ENCODE measurements around the gene DHRS3.

Gene DHRS3

DNA sequence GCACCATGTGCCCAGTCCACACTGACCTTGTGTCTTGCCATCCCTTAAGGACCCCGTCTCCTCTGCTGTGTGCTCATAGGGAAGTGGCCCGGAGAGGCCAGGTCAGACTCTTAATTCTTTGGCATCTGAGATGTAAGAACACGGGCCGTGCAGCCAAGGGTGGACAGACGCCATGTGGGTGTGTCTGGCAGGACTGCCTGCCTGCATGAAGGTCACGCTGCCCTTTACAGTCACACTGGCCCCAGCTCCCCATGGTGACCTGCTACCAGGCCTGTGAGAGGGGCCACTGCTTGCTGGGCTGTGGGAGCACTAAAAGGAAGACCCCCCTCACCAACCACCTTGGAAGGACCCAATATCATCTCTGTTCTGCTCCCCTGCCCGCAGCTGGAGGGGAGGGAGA, 17.7 kb downstream of the DHRS3 start:
- H3K9me3 ChIP-seq (ENCODE audit: control insufficient read depth, low read length) = no peaks in the 10 kb centered on the region
- peaks cover 88% of the 10 kb centered on the region for H3K4me1 ChIP-seq (ENCODE audit: control insufficient read depth, insufficient read depth, low read length)
- H3K4me3 ChIP-seq (ENCODE audit: low read length) = no peak overlapping the region
- no peaks in the 10 kb centered on the region for H3K27me3 ChIP-seq (ENCODE audit: control insufficient read depth, insufficient read depth, low read length)
- no peak overlapping the region for H3K9ac ChIP-seq (ENCODE audit: low read length)
- H3K36me3 ChIP-seq (ENCODE audit: control insufficient read depth, insufficient read depth, low read length) = no peaks in the 10 kb centered on the region

DNA sequence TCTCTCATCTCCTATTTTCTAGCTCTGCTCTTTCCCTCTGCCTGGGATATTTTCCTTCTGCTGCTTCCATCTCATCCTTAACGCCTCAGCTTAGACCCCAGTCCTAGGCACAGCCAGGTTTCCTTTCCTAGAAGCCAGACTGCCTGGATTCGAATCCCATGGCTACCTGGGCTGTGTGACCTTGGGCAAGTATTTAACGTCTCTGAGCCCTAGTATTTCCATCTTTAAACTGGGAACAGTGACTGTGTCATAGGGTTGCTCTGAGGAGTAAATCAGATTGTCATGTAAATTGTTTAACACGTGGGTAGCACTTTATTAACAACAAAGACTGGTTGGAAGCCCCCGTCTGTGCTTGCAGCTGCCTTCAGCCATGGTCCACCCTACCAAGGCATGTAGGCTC, 18.4 kb downstream of the DHRS3 start:
- Histone ChIP-seq H3K4me3 (ENCODE audit: low read length) (no peak overlapping the region), H3K4me1 (ENCODE audit: control insufficient read depth, insufficient read depth, low read length) (peaks cover 91% of the 10 kb centered on the region), H3K9ac (ENCODE audit: low read length) (no peak overlapping the region), H3K36me3 (ENCODE audit: control insufficient read depth, insufficient read depth, low read length) (no peaks in the 10 kb centered on the region), H3K27me3 (ENCODE audit: control insufficient read depth, insufficient read depth, low read length) (no peaks in the 10 kb centered on the region), H3K9me3 (ENCODE audit: control insufficient read depth, low read length) (no peaks in the 10 kb centered on the region)

DNA sequence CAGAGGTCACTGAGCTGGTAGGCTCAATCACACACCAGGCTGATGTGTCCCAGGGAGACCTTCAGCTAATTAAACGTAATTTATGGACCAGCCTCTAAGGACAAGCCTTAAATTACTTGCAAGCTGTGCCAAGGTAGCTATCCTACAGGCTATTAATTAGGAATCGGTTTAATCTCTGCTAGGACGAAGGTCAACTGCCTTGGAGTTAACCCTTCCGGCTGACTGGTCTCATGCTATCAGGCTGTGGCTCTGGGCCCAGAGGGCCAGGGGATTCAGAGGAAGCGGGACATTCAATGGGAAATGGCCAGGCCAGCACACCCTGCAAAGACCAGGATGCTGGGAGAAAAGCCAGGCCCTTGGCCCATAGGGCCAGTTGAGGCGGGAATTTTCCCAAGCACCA, 19.0 kb downstream of the DHRS3 start:
- Histone ChIP-seq H3K9ac (ENCODE audit: low read length) (no peak overlapping the region), H3K27me3 (ENCODE audit: control insufficient read depth, insufficient read depth, low read length) (no peaks in the 10 kb centered on the region), H3K9me3 (ENCODE audit: control insufficient read depth, low read length) (no peaks in the 10 kb centered on the region), H3K36me3 (ENCODE audit: control insufficient read depth, insufficient read depth, low read length) (no peaks in the 10 kb centered on the region), H3K4me1 (ENCODE audit: control insufficient read depth, insufficient read depth, low read length) (peaks cover 91% of the 10 kb centered on the region), H3K4me3 (ENCODE audit: low read length) (no peak overlapping the region)

DNA sequence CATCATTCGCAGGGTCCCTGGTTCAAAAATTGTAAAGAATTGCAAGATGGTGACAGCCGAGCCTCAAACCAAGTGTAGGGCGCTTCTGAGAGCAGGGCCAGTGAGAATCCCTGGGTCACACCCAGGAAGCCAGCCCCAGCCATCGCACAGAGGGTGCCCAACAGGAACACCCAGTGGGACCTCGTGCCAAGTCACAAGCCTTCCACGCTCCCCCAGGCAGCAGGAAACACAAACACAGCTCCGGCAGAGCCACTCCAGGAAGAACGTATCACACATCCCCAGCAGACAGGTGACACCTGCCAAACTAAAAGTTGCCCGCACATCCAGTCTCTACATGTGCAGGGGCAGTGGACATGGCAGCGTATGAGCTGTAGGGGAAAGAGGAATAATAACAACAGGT, 20.2 kb downstream of the DHRS3 start:
- Histone ChIP-seq H3K4me3 (ENCODE audit: low read length) (no peak overlapping the region), H3K36me3 (ENCODE audit: control insufficient read depth, insufficient read depth, low read length) (no peaks in the 10 kb centered on the region), H3K9me3 (ENCODE audit: control insufficient read depth, low read length) (no peaks in the 10 kb centered on the region), H3K27me3 (ENCODE audit: control insufficient read depth, insufficient read depth, low read length) (no peaks in the 10 kb centered on the region), H3K4me1 (ENCODE audit: control insufficient read depth, insufficient read depth, low read length) (peaks cover 85% of the 10 kb centered on the region), H3K9ac (ENCODE audit: low read length) (no peak overlapping the region)

DNA sequence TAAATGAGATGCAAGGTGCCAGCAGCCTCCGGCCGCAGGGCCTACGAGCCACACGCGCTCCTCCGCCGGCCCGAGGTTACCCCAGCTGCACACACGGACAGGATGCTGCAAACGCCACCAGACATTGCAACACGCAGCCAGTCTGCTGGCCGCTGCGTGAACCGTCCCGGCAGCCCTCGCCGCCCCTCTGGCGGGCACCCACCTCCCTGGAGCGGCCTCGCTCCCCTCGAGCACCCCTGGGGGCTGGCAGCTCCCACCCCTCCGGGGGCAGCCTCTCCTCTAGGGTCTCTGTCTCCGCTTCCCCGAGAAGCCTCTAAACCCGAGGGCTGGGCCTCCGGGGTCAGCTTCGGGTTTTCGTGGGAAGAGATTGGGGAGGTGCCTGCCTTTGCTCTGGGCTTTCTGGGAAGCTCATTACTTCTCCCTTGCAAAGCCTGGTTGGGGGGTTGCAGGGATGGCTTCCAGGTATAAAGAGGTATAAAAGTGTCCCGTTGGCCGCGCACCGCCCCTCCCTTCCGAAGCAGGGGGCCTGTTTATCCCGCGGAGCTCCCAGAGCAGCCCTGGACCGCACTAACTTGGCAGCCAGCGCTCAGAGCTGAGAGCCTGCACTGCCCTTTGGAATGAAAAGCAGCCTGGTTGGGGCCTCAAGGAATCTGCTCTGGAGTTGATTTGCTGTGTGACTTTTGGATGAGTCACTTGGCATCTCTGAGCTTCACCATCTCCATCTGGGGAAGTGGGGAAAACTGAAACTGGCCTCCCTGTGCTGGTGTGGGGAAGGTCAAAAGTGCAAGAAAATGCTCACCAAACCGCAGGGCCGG, 21.8 kb downstream of the DHRS3 start:
- no peak overlapping the region for H3K4me3 ChIP-seq (ENCODE audit: low read length)

DNA sequence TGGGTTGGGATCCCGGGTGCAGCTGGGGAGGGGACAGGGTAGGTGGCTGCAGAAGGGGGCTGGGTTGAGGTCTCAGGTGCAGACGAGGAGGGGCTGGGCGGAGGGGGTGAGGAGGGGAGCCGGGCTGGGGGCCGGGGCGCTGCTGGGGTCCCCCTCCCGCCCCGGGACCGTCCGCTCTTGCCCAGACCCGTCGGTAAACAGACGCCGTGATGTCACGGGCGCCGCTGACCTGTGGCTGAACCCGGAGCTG, 22.3 kb downstream of the DHRS3 start:
- Histone ChIP-seq H3K4me3 (ENCODE audit: low read length) (no peak overlapping the region), H3K9ac (ENCODE audit: low read length) (peak overlapping the region; percentile 43), H3K4me1 (ENCODE audit: control insufficient read depth, insufficient read depth, low read length) (peaks cover 75% of the 10 kb centered on the region)

More for the DNA sequence above, 21.8 kb downstream of the DHRS3 start:
- Histone ChIP-seq H3K4me1 (ENCODE audit: control insufficient read depth, insufficient read depth, low read length) (peaks cover 76% of the 10 kb centered on the region), H3K9ac (ENCODE audit: low read length) (peak overlapping the region; percentile 43), H3K27me3 (ENCODE audit: control insufficient read depth, insufficient read depth, low read length) (no peaks in the 10 kb centered on the region), H3K9me3 (ENCODE audit: control insufficient read depth, low read length) (no peaks in the 10 kb centered on the region), H3K36me3 (ENCODE audit: control insufficient read depth, insufficient read depth, low read length) (peaks cover 4% of the 10 kb centered on the region)

DNA sequence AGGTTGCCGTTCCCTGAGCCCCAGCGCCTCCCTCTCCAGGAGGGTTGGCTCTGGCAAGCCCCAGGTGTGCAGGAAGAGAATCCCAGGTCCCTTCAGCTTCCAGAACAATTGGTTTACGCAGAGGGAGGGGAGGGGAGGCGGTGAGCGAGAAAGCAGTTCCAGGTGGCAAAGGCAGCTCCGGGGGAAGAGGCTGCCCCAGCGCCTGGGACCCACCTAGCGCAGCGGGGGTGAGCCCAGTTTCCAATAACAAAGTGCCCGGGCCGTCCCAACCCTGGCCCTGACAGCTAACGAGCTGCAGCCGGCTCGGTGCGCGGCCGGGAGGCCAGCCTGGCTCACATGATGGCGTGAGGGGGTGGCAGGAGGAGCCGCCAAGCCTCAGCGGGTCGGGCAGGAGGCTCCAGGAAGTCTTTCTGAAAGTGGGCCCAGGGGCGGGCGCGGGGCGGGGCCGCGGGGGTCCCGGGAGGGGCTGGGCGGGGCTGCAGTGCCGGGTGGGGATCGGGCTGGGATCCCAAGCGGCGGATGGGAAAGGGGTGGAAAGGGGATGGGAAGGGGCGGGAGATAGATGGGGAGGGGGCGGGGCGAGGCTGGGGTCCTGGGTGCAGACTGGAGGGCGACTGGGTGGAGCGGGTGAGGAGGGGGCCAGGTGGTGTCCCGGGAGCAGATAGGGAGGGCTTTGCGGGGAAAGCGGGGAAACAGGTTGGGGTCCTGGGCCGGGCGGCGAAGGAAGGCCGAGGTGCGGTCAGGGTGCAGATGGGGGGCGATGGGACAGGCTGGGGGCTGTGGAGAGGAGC, 22.8 kb downstream of the DHRS3 start:
- H3K27me3 ChIP-seq (ENCODE audit: control insufficient read depth, insufficient read depth, low read length) = no peaks in the 10 kb centered on the region
- H3K9me3 ChIP-seq (ENCODE audit: control insufficient read depth, low read length) = no peaks in the 10 kb centered on the region
- H3K9ac ChIP-seq (ENCODE audit: low read length) = peak overlapping the region; percentile 46
- H3K4me3 ChIP-seq (ENCODE audit: low read length) = no peak overlapping the region
- peaks cover 70% of the 10 kb centered on the region for H3K4me1 ChIP-seq (ENCODE audit: control insufficient read depth, insufficient read depth, low read length)
- H3K36me3 ChIP-seq (ENCODE audit: control insufficient read depth, insufficient read depth, low read length) = peaks cover 8% of the 10 kb centered on the region

More for the DNA sequence above, 22.3 kb downstream of the DHRS3 start:
- Histone ChIP-seq H3K36me3 (ENCODE audit: control insufficient read depth, insufficient read depth, low read length) (peaks cover 8% of the 10 kb centered on the region), H3K9me3 (ENCODE audit: control insufficient read depth, low read length) (no peaks in the 10 kb centered on the region), H3K27me3 (ENCODE audit: control insufficient read depth, insufficient read depth, low read length) (no peaks in the 10 kb centered on the region)

DNA sequence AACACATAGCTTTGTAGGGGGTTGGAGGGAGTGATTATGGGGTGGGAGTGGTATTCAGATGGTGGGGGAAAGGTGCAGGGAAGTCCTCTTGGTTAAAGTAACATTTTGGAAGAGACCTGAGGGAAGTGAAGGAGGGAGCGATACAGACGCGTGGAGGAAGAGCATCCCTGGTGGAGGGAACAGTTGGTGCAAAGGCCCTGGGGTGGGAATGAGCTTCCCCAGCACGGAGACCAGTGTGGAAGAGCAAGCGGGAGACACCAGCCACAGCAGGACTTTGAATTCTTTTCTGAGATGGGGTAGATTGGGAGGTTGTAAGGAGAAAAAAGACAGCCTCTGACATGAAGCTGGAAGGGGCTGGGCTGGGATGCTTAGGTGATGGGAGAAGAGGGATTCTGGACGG, 23.5 kb downstream of the DHRS3 start:
- H3K36me3 ChIP-seq (ENCODE audit: control insufficient read depth, insufficient read depth, low read length) = peaks cover 8% of the 10 kb centered on the region
- no peak overlapping the region for H3K9ac ChIP-seq (ENCODE audit: low read length)
- H3K9me3 ChIP-seq (ENCODE audit: control insufficient read depth, low read length) = no peaks in the 10 kb centered on the region
- no peaks in the 10 kb centered on the region for H3K27me3 ChIP-seq (ENCODE audit: control insufficient read depth, insufficient read depth, low read length)
- no peak overlapping the region for H3K4me3 ChIP-seq (ENCODE audit: low read length)
- H3K4me1 ChIP-seq (ENCODE audit: control insufficient read depth, insufficient read depth, low read length) = peaks cover 64% of the 10 kb centered on the region

DNA sequence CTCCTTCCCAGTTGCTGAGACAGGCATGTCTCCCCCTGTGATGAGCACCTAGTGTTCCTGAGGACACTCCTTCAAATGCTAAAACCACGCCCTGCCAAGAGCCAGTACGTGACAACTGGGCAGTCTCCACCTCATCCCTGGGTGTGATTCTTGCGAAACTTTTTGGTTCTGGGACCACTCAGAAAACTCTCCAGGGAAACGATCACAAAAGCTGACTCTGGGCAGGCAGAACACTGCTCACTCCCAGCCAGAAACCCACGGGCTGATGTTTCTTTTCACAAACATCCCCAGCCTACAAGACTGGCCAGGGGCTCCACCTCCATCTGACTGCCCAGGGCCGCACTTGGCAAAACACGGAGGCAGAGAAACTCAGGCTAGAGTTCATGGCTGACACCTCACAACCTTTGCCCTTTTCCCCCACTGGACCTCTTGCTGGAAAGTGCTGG, 24.4 kb downstream of the DHRS3 start:
- Histone ChIP-seq H3K9ac (ENCODE audit: low read length) (no peak overlapping the region), H3K36me3 (ENCODE audit: control insufficient read depth, insufficient read depth, low read length) (peaks cover 8% of the 10 kb centered on the region), H3K9me3 (ENCODE audit: control insufficient read depth, low read length) (no peaks in the 10 kb centered on the region), H3K4me3 (ENCODE audit: low read length) (no peak overlapping the region), H3K27me3 (ENCODE audit: control insufficient read depth, insufficient read depth, low read length) (no peaks in the 10 kb centered on the region), H3K4me1 (ENCODE audit: control insufficient read depth, insufficient read depth, low read length) (peaks cover 56% of the 10 kb centered on the region)

DNA sequence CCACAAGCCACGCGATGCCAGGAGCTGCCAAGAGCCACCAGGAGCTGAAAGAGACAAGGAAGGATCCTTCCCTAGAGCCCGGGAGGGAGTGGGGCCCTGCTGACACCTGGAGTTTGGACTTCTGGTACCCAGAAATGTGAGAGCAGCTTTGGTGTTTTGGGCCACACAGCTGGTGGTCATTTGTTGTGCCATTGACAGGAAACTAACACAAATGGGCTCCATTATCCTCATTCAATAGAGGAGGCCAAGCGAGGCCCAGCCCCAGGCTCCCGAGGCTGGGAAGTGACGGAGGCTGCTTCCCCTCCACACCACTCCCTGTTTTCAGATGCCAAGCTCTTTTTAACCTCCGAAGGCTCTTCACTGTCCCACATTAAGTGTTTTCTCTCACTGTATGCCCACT, 25.5 kb downstream of the DHRS3 start:
- peaks cover 44% of the 10 kb centered on the region for H3K4me1 ChIP-seq (ENCODE audit: control insufficient read depth, insufficient read depth, low read length)

DNA sequence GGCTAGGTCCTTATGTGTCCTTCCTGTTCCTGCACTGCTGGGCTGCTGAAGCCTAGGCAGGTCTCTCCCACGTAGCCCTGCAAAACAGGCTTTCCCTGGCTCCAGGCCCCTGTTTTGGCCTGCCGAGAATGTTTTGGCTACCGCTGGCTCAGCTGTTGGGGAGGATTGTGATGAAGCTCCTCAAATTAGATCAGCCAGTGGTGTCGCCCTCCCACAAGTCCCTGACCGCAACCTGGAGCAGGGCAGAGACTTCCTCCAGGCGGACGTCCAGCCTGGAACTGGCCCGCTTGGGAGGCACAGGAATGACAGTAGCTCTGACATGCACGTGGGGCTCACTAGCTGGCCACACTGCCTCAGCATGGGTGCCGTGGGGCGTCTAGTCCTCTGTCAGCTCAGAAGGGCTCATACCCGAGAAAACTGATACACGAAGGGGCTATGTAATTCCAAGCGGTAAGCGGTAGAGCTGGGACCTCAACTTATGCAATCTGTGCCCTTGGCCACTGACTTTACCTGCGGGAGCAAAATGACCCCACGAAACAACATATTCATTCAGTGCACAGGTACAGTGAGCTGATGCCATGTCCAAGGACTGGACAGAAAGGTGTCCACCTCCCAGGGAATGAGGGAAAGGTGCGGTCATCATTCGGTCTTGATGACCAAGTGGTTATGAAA, 26.6 kb downstream of the DHRS3 start:
- peaks cover 37% of the 10 kb centered on the region for H3K4me1 ChIP-seq (ENCODE audit: control insufficient read depth, insufficient read depth, low read length)
- H3K9ac ChIP-seq (ENCODE audit: low read length) = no peak overlapping the region
- no peaks in the 10 kb centered on the region for H3K27me3 ChIP-seq (ENCODE audit: control insufficient read depth, insufficient read depth, low read length)
- H3K36me3 ChIP-seq (ENCODE audit: control insufficient read depth, insufficient read depth, low read length) = peaks cover 8% of the 10 kb centered on the region
- no peak overlapping the region for H3K4me3 ChIP-seq (ENCODE audit: low read length)
- no peaks in the 10 kb centered on the region for H3K9me3 ChIP-seq (ENCODE audit: control insufficient read depth, low read length)

More for the DNA sequence above, 25.5 kb downstream of the DHRS3 start:
- Histone ChIP-seq H3K9me3 (ENCODE audit: control insufficient read depth, low read length) (no peaks in the 10 kb centered on the region), H3K27me3 (ENCODE audit: control insufficient read depth, insufficient read depth, low read length) (no peaks in the 10 kb centered on the region), H3K36me3 (ENCODE audit: control insufficient read depth, insufficient read depth, low read length) (peaks cover 8% of the 10 kb centered on the region), H3K4me3 (ENCODE audit: low read length) (no peak overlapping the region), H3K9ac (ENCODE audit: low read length) (no peak overlapping the region)

DNA sequence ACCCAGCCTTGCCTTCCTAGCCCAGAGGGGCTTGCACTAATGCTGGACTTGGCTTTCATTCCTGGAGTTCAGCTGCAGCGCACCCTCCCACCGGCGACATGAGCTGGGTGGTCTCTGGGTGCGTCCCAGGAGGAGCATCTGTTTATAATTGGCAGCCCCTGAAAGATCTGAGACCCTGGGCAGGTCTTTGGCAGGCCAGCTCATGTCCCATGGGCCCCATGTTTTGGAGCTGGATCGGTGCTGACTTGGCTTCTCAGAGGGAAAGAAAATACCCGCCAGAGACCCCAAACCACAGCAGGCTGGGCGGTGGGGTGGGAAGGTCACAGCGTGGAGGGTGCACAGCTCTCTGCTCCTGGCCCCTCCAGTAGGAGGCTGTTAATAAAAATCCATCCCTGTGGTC, 29.3 kb downstream of the DHRS3 start:
- H3K4me3 ChIP-seq (ENCODE audit: low read length) = no peak overlapping the region
- H3K9ac ChIP-seq (ENCODE audit: low read length) = no peak overlapping the region
- H3K9me3 ChIP-seq (ENCODE audit: control insufficient read depth, low read length) = no peaks in the 10 kb centered on the region
- peaks cover 8% of the 10 kb centered on the region for H3K36me3 ChIP-seq (ENCODE audit: control insufficient read depth, insufficient read depth, low read length)
- H3K27me3 ChIP-seq (ENCODE audit: control insufficient read depth, insufficient read depth, low read length) = no peaks in the 10 kb centered on the region
- peaks cover 30% of the 10 kb centered on the region for H3K4me1 ChIP-seq (ENCODE audit: control insufficient read depth, insufficient read depth, low read length)

All from mucosa of stomach (tissue), 1 donor.